ENCODE data around the gene SLC43A2.

SLC43A2 gene

GRCh38 chr17:1643999-1644492 is 15.4 kb upstream of the SLC43A2 start:
- no peak for DNase-seq (ENCODE audit: low spot score)

- peak; percentile 61 for DNase-seq (ENCODE audit: low spot score)
Measured at GRCh38 chr17:1643293-1643998, 14.8 kb upstream of the SLC43A2 start.

GRCh38 chr17:1641065-1641403 is 12.4 kb upstream of the SLC43A2 start:
- DNase-seq (ENCODE audit: low spot score) = no peak

GRCh38 chr17:1640329-1641064 is 11.9 kb upstream of the SLC43A2 start:
- DNase-seq (ENCODE audit: low spot score) = no peak

- no peak for DNase-seq (ENCODE audit: low spot score)
Measured at GRCh38 chr17:1639549-1640180, 11.0 kb upstream of the SLC43A2 start.

- no peak for DNase-seq (ENCODE audit: low spot score)
Measured at GRCh38 chr17:1638624-1639300, 10.1 kb upstream of the SLC43A2 start.

GRCh38 chr17:1638171-1638590 is 9.5 kb upstream of the SLC43A2 start:
- DNase-seq (ENCODE audit: low spot score) = no peak

GRCh38 chr17:1636732-1637285 is 8.2 kb upstream of the SLC43A2 start:
- DNase-seq (ENCODE audit: low spot score) = no peak

- no peak for DNase-seq (ENCODE audit: low spot score)
Measured at GRCh38 chr17:1635675-1636465, 7.2 kb upstream of the SLC43A2 start.

- no peak for DNase-seq (ENCODE audit: low spot score)
Measured at GRCh38 chr17:1634841-1635650, 6.4 kb upstream of the SLC43A2 start.

- DNase-seq (ENCODE audit: low spot score) = no peak
Measured at GRCh38 chr17:1630662-1631061, 2.0 kb upstream of the SLC43A2 start.

- DNase-seq (ENCODE audit: low spot score) = no peak
Measured at GRCh38 chr17:1629504-1630310, 1.1 kb upstream of the SLC43A2 start.

- DNase-seq (ENCODE audit: low spot score) = peak; percentile 89
Measured at GRCh38 chr17:1628856-1629503, 346 bp upstream of the SLC43A2 start.

GRCh38 chr17:1627182-1627981 is 1.3 kb downstream of the SLC43A2 start:
- DNase-seq (ENCODE audit: low spot score) = no peak

GRCh38 chr17:1626333-1626732 is 2.3 kb downstream of the SLC43A2 start:
- no peak for DNase-seq (ENCODE audit: low spot score)

GRCh38 chr17:1625581-1625980 is 3.1 kb downstream of the SLC43A2 start:
- no peak for DNase-seq (ENCODE audit: low spot score)

GRCh38 chr17:1625053-1625452 is 3.6 kb downstream of the SLC43A2 start:
- no peak for DNase-seq (ENCODE audit: low spot score)

GRCh38 chr17:1624650-1625049 is 4.0 kb downstream of the SLC43A2 start:
- no peak for DNase-seq (ENCODE audit: low spot score)
